IMR-90 (cell line): ENCODE results near the gene PAK1IP1. TPM values are rescaled to one million over a fixed set of nuclear protein-coding genes. Genes with fewer than 3 reads are reported as not detected.

Experiments used
- ATAC-seq: fragments of 200-7000 bp; cut with Tn5 transposase; 2 replicates; pipeline ENCODE4 v1.9.1; 2020; ENCODE audit warnings: low read depth, mild to moderate bottlenecking, moderate library complexity
- BruUV-seq: library from RNA; stranded (reverse); fragments of 400-500 nt; replicated peaks from 2 replicates; lab custom pipeline; 2021; lab: Mats Ljungman, UMichigan
- CTCF ChIA-PET: fragments of 300-600 bp; formaldehyde crosslinking; extraction: SDS; loops from one replicate; lab custom pipeline; 2021; ENCODE audit warnings: antibody characterized with exemption; lab: Yijun Ruan, JAX
- POLR2A ChIA-PET: fragments of 300-600 bp; sonication (Branson Sonifier 250); formaldehyde crosslinking; loops from one replicate; lab custom pipeline; 2022; ENCODE audit warnings: antibody characterized with exemption; ENCODE audit not compliant: unreplicated experiment; lab: Charles Lee
- DNase-seq: peaks from one replicate; pipeline ENCODE4 v3.0.0; 2013
- H2AFZ ChIP-seq: replicated peaks from 2 replicates; pipeline ENCODE3; 2013; ENCODE audit warnings: low read length, mild to moderate bottlenecking; ENCODE audit not compliant: poor library complexity
- H2AK5ac ChIP-seq: 2 replicates; pipeline ENCODE4 v1.6.1; 2013; ENCODE audit warnings: low read depth, low read length, inconsistent platforms
- H2AK9ac ChIP-seq: replicated peaks from 2 replicates; pipeline ENCODE3; 2013; ENCODE audit warnings: mild to moderate bottlenecking, low read depth, low read length, moderate library complexity; ENCODE audit not compliant: poor library complexity
- H2BK120ac ChIP-seq: 2 replicates; pipeline ENCODE4 v1.6.1; 2013; ENCODE audit warnings: low read depth, low read length, inconsistent platforms
- H2BK15ac ChIP-seq: 3 replicates; pipeline ENCODE4 v1.6.1; 2013; ENCODE audit warnings: low read depth, low read length, inconsistent platforms
- H2BK20ac ChIP-seq: 2 replicates; pipeline ENCODE4 v1.6.1; 2013; ENCODE audit warnings: low read depth, mild to moderate bottlenecking, inconsistent platforms, low read length, moderate library complexity
- H2BK5ac ChIP-seq: 2 replicates; pipeline ENCODE4 v1.6.1; 2013; ENCODE audit warnings: mild to moderate bottlenecking, low read depth, low read length, inconsistent platforms; ENCODE audit not compliant: poor library complexity, severe bottlenecking
- H3K14ac ChIP-seq: replicated peaks from 2 replicates; pipeline ENCODE4 v1.6.1; 2013; ENCODE audit warnings: low read depth, low read length, inconsistent platforms
- H3K18ac ChIP-seq: 2 replicates; pipeline ENCODE4 v1.6.1; 2013; ENCODE audit warnings: low read depth, low read length, control low read depth
- H3K23ac ChIP-seq: 2 replicates; pipeline ENCODE4 v1.6.1; 2013; ENCODE audit warnings: low read depth, low read length, inconsistent platforms
- H3K27ac ChIP-seq: 2 replicates; pipeline ENCODE4 v1.5.1; 2013; ENCODE audit warnings: mild to moderate bottlenecking, control low read depth, low read length; ENCODE audit not compliant: insufficient read depth
- H3K27me3 ChIP-seq: 2 replicates; pipeline ENCODE4 v1.6.1; 2013; ENCODE audit warnings: low read length; ENCODE audit not compliant: control insufficient read depth, insufficient read depth
- H3K36me3 ChIP-seq: 2 replicates; pipeline ENCODE4 v1.6.1; 2013; ENCODE audit warnings: low read length, mixed read lengths; ENCODE audit not compliant: control insufficient read depth, insufficient read depth
- H3K4ac ChIP-seq: 2 replicates; pipeline ENCODE4 v1.6.1; 2013; ENCODE audit warnings: low read depth, low read length, inconsistent platforms
- H3K4me1 ChIP-seq: 2 replicates; pipeline ENCODE4 v1.6.1; 2013; ENCODE audit warnings: low read length, mixed read lengths; ENCODE audit not compliant: control insufficient read depth, insufficient read depth
- H3K4me2 ChIP-seq: 2 replicates; pipeline ENCODE4 v1.6.1; 2013; ENCODE audit warnings: low read depth, mild to moderate bottlenecking, control low read depth, low read length, moderate library complexity
- H3K4me3 ChIP-seq: 2 replicates; pipeline ENCODE4 v1.5.1; 2013; ENCODE audit warnings: low read depth, mild to moderate bottlenecking, control low read depth, low read length, moderate library complexity; ENCODE audit not compliant: insufficient read depth
- H3K56ac ChIP-seq: 2 replicates; pipeline ENCODE4 v1.6.1; 2013; ENCODE audit warnings: low read length, inconsistent platforms; ENCODE audit not compliant: insufficient read depth; ENCODE audit errors: extremely low read depth
- H3K79me1 ChIP-seq, 2 experiments: 2 replicates each; pipeline ENCODE4 v1.6.1; 2013; ENCODE audit warnings: low read length in 2 of 2, inconsistent platforms in 1 of 2, low read depth in 1 of 2
- H3K9ac ChIP-seq: 2 replicates; pipeline ENCODE4 v1.6.1; 2013; ENCODE audit warnings: low read depth, low read length, control low read depth
- H3K9me1 ChIP-seq: 2 replicates; pipeline ENCODE4 v1.6.1; 2013; ENCODE audit warnings: low read length, inconsistent platforms; ENCODE audit not compliant: insufficient read depth
- H3K9me3 ChIP-seq: 2 replicates; pipeline ENCODE4 v1.6.1; 2013; ENCODE audit warnings: low read length; ENCODE audit not compliant: control insufficient read depth, insufficient read depth
- H4K20me1 ChIP-seq: 2 replicates; pipeline ENCODE4 v1.6.1; 2013; ENCODE audit warnings: low read length, inconsistent platforms; ENCODE audit not compliant: insufficient read depth
- H4K5ac ChIP-seq: 2 replicates; pipeline ENCODE4 v1.6.1; 2013; ENCODE audit warnings: mild to moderate bottlenecking, low read depth, low read length, control low read depth
- H4K8ac ChIP-seq, 2 experiments: 2 replicates each; pipeline ENCODE4 v1.6.1; 2013; ENCODE audit warnings: low read depth in 2 of 2, low read length in 2 of 2, control low read depth in 1 of 2, inconsistent platforms in 1 of 2
- H4K91ac ChIP-seq: 2 replicates; pipeline ENCODE4 v1.6.1; 2013; ENCODE audit warnings: low read depth, low read length, inconsistent platforms; ENCODE audit not compliant: insufficient read depth
- CHD1 ChIP-seq: IDR thresholded peaks from 2 replicates; pipeline ENCODE4 v1.6.1; 2012; ENCODE audit warnings: low read depth, low read length, improper control_type of control experiment
- CTCF ChIP-seq: conservative IDR thresholded peaks from 2 replicates; pipeline ENCODE4 v1.5.1; 2012; ENCODE audit warnings: mild to moderate bottlenecking, low read depth, low read length, improper control_type of control experiment
- ELK1 ChIP-seq: fragments of 150-350 bp; IDR thresholded peaks from 2 replicates; pipeline ENCODE4 v1.6.1; 2016; ENCODE audit warnings: low read depth, mild to moderate bottlenecking, low read length, moderate library complexity, borderline replicate concordance
- FOS ChIP-seq: fragments of 150-350 bp; IDR thresholded peaks from 2 replicates; pipeline ENCODE4 v1.6.1; 2016; ENCODE audit warnings: low read depth, low read length
- MXI1 ChIP-seq: IDR thresholded peaks from 2 replicates; pipeline ENCODE4 v1.6.1; 2012; ENCODE audit warnings: low read depth, mild to moderate bottlenecking, low read length, moderate library complexity, borderline replicate concordance
- POLR2A ChIP-seq: IDR thresholded peaks from 2 replicates; pipeline ENCODE4 v1.6.1; 2012; ENCODE audit warnings: mild to moderate bottlenecking, low read depth, low read length
- RAD21 ChIP-seq: IDR thresholded peaks from 2 replicates; pipeline ENCODE4 v1.6.1; 2012; ENCODE audit warnings: low read length, improper control_type of control experiment
- RCOR1 ChIP-seq: IDR thresholded peaks from 2 replicates; pipeline ENCODE4 v1.6.1; 2012; ENCODE audit warnings: mild to moderate bottlenecking, low read length, improper control_type of control experiment; ENCODE audit not compliant: insufficient replicate concordance
- RFX5 ChIP-seq: IDR thresholded peaks from 2 replicates; pipeline ENCODE4 v1.8.0; 2012; ENCODE audit warnings: low read depth, mild to moderate bottlenecking, low read length, moderate library complexity
- USF2 ChIP-seq: fragments of 150-350 bp; IDR thresholded peaks from 2 replicates; pipeline ENCODE4 v1.6.1; 2017; ENCODE audit warnings: mild to moderate bottlenecking, antibody characterized with exemption, low read length, low read depth
- WGBS, 2 experiments: methylation state at CpG; one replicate each; pipeline versions ENCODE4 v1.1.5 to v1.1.7; 2013; ENCODE audit warnings: missing lambda C conversion rate in 2 of 2; ENCODE audit not compliant: insufficient read length in 1 of 2; ENCODE audit errors: extremely low coverage in 2 of 2; 5-methylcytosine and 5-hydroxymethylcytosine counted together
- dilution Hi-C: fragments of 300-500 bp; cut with HindIII; formaldehyde crosslinking; loops from one replicate; pipeline ENCODE4 v1.14.3; 2018; ENCODE audit warnings: low sequenced_read_pairs; ENCODE audit not compliant: unreplicated experiment
- in situ Hi-C: fragments of 300-500 bp; cut with MboI; formaldehyde crosslinking; loops from 3 replicates; pipeline ENCODE4 v1.14.3; 2019; ENCODE audit warnings: low sequenced_read_pairs, inconsistent platforms, mixed read lengths
- intact Hi-C: fragments of 100-400 bp; cut with micrococcal nuclease; formaldehyde crosslinking; loops from 2 replicates; pipeline ENCODE4 v1.10.0; 2022
- polyA plus RNA-seq, 3 experiments: library from polyadenylated mRNA; depleted of rRNA; stranded (reverse); fragments of >200 nt; gene quantifications; 2 replicates each; pipeline ENCODE4 v1.2.3, GENCODE V29; 2012; ENCODE audit warnings: low replicate concordance in 1 of 3
- total RNA-seq: library from RNA; depleted of rRNA; stranded (reverse); fragments of >200 nt; gene quantifications from 2 replicates; pipeline ENCODE4 v1.2.3, GENCODE V29; 2012

PAK1IP1 gene
- total and polyA plus RNA-seq, 2 of the 4 experiments (the other 2 are of a cell fraction) = 16.9 to 22.9 TPM

- BruUV-seq = no TSS peak
- dilution Hi-C loops = no loop called here
Observed at GRCh38 chr6:10681795-10682194, 13.0 kb upstream of the PAK1IP1 start.

More at GRCh38 chr6:10681795-10682194, 13.0 kb upstream of the PAK1IP1 start:
- Histone ChIP-seq H3K23ac (no peak overlapping the region), H4K20me1 (no peaks in the 10 kb centered on the region), H2AFZ (no peak overlapping the region), H3K36me3 (no peaks in the 10 kb centered on the region), H2BK120ac (no peak overlapping the region), H2BK20ac (no peak overlapping the region), H3K27me3 (peaks cover 7% of the 10 kb centered on the region), H4K5ac (no peak overlapping the region), H2AK9ac (no peak overlapping the region), H3K56ac (no peak overlapping the region), H3K4me2 (no peak overlapping the region), H3K14ac (no peak overlapping the region), H2BK5ac (no peak overlapping the region), H3K9me3 (no peaks in the 10 kb centered on the region), H3K4me1 (no peaks in the 10 kb centered on the region), H3K9ac (no peak overlapping the region), H4K91ac (no peak overlapping the region), H2AK5ac (no peak overlapping the region), H3K18ac (no peak overlapping the region), H3K27ac (no peak overlapping the region), H3K4ac (no peak overlapping the region), H3K79me1 (no peaks in the 10 kb centered on the region), H3K9me1 (no peaks in the 10 kb centered on the region), H4K8ac (no peak overlapping the region), H3K4me3 (no peak overlapping the region), H2BK15ac (no peak overlapping the region)
- intact Hi-C loops (no loop called here), in situ Hi-C loops (no loop called here)
- CTCF ChIA-PET = no interaction called here
- ATAC-seq (no peak), DNase-seq (no peak)
- no CpG with 5 or more reads among the region's 3 CpGs for WGBS, 2 experiments
- TF ChIP-seq POLR2A = no peak
- TF ChIP-seq CTCF = no peak
- TF ChIP-seq FOS = no peak
- no peak for TF ChIP-seq MXI1
- no peak for TF ChIP-seq RAD21
- TF ChIP-seq CHD1 = no peak
- no peak for TF ChIP-seq RCOR1
- no peak for TF ChIP-seq ELK1
- no peak for TF ChIP-seq RFX5
- TF ChIP-seq USF2 = no peak
- POLR2A ChIA-PET = no interaction called here
